ENCODE data around the gene MYOCD. TPM values are rescaled to one million over a fixed set of nuclear protein-coding genes. Genes with fewer than 3 reads are reported as not detected.

The MYOCD gene
- total and polyA plus RNA-seq, 12 donors: 7.0 to 111 (median 45.2) TPM

GRCh38 chr17:12643822-12644221 lies 21.9 kb upstream of the MYOCD start:
- H3K27ac ChIP-seq: no peak overlapping the region
- WGBS, 2 donors: 62 to 67% methylated on average over 1 of the region's 1 CpG
- H3K27me3 ChIP-seq: no peaks in the 10 kb centered on the region
- intact Hi-C loops (cut with DNase I): no loop called here
- TF ChIP-seq CTCF (IDR thresholded peaks at IDR 0.05): no peak
- DNase-seq: no peak
- H3K9me3 ChIP-seq: no peaks in the 10 kb centered on the region
- ATAC-seq: no peak
- no peak overlapping the region for H3K4me3 ChIP-seq
- peaks cover 0 to 10% (median 0%) of the 10 kb centered on the region in 9 donors for H3K4me1 ChIP-seq
- no peaks in the 10 kb centered on the region for H3K36me3 ChIP-seq

- ATAC-seq: no peak
- H3K36me3 ChIP-seq: no peaks in the 10 kb centered on the region
- DNase-seq: no peak
- no peaks in the 10 kb centered on the region for H3K9me3 ChIP-seq
- H3K27ac ChIP-seq: no peak overlapping the region
- TF ChIP-seq CTCF (IDR thresholded peaks at IDR 0.05): no peak
- no peaks in the 10 kb centered on the region for H3K27me3 ChIP-seq
- intact Hi-C loops (cut with DNase I): no loop called here
- H3K4me3 ChIP-seq: no peak overlapping the region
- peaks cover 0 to 10% (median 0%) of the 10 kb centered on the region in 9 donors for H3K4me1 ChIP-seq
Observed at GRCh38 chr17:12644623-12645022, 21.1 kb upstream of the MYOCD start.

GRCh38 chr17:12646761-12647422 lies 18.8 kb upstream of the MYOCD start:
- TF ChIP-seq CTCF (IDR thresholded peaks at IDR 0.05): no peak
- 67 to 71% methylated on average over 6 of the region's 6 CpGs for WGBS, 2 donors
- intact Hi-C loops (cut with DNase I): no loop called here
- no peaks in the 10 kb centered on the region for H3K36me3 ChIP-seq
- DNase-seq: no peak
- H3K9me3 ChIP-seq: no peaks in the 10 kb centered on the region
- no peak overlapping the region for H3K27ac ChIP-seq
- H3K27me3 ChIP-seq: no peaks in the 10 kb centered on the region
- peaks cover 0 to 10% (median 0%) of the 10 kb centered on the region in 9 donors for H3K4me1 ChIP-seq
- ATAC-seq: no peak
- no peak overlapping the region for H3K4me3 ChIP-seq

GRCh38 chr17:12648498-12648897 lies 17.2 kb upstream of the MYOCD start:
- intact Hi-C loops (cut with DNase I): no loop called here
- ATAC-seq (no peak), DNase-seq (no peak)
- Histone ChIP-seq H3K36me3 (no peaks in the 10 kb centered on the region), H3K27ac (no peak overlapping the region), H3K27me3 (no peaks in the 10 kb centered on the region), H3K4me1 (no peaks in the 10 kb centered on the region), H3K4me3 (no peak overlapping the region), H3K9me3 (no peaks in the 10 kb centered on the region)
- no peak for TF ChIP-seq CTCF (IDR thresholded peaks at IDR 0.05)
- 91 to 98% methylated on average over 3 of the region's 3 CpGs for WGBS, 2 donors

Measured in heart right ventricle (tissue), 16 donors.